Measurements from ENCODE around the gene GSG1L.

GSG1L gene

DNA sequence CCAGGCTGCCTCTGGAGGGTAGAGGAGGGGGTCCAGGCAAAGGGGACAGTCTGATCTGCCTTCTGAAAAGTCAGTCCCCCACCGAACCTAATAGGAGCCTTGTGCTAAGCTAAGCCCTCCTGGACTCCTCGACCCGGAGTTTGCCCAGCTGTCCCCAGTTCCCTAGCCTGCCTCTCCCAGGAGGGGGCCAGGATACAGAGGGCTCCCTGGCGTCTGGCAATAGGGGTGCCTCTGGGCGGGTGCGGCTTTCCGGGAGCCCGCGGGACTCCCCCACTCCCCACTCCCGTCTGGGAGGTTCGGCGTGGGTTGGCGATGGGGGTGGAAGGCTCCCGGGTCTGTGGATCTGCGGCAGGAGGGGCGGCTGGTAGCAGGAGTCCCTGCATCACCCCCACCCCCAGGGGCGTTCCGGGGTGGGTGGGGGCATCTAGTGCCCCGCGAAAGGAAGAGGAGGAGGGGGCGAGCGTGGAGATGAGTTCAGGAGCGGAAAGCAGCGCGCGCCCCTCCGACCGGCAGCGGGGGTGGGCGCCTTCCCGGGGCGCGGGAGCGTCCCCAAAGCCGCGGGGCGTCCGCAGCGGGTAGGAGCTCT lies 1.2 kb downstream of the GSG1L start:
- no peak for FAIRE-seq

DNA sequence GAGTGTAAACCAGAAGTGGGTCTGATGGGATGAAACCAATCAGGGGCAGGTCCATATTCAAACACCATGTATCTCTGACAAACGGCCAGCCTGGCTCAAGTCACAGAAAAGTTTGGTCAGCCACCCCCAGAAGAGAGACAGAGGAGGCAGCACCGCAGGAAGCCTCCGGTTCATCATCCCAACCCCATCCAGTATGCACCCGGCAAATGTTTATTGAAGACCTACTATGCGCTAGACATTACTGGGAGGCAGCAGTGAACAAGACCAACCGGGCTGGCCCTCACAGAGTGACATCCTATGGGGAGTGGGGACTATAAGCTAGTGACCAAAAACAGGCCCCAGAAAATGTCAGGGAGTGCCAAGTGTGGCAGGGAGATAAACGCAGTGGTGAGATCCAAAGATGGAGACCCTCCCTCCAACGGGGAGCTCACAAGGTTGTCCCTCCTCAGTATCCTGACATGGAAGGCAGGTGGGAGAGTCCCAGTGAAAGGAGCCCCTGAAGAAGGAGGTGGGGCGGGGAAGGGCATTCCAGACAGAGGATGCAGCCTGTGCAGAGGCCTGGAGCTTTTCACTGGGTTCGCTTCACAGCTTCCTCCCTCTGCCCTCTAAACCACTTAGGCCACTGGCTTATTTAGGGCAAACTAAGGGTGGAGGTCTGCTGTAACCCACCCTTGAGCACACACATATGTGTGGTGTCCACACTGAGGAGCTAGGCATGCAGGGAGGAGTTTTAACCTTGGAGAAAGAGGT lies 2.0 kb downstream of the GSG1L start:
- no peak for FAIRE-seq

DNA sequence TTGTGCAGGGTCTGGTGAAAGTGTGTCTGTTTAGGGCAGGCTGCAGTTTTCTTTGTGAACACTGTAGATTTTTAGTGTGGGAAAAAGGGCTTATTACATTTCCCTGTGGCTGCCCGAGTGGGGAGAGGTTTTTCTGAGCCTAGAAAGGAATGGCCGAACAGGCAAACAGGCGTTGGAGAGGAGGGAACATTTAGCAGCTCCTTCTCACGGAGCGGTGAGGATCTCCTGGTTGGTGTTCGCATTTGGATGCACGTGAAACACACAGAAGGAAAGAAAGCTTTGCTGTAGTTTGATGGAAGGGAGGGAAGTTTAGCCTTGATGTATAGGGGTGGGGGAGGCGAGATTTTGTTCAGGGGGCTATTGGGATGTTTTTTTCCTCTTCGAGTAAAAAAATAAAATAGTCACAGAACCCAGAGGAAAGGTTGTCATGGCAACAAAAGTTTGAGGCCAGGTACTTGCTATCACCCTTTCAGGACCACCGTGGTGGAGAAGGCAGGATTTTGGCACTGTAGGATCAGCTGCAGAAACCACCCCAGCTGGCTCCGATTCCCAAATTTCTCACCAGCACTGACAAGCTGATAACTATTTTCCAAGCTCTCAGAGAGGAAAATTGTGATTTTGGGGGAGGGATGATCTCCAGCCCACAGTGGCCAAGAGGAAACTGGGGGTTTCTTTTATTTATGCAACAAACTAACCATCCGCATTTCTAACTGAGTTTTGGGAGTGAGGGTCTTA lies 3.5 kb downstream of the GSG1L start:
- no peak for FAIRE-seq

DNA sequence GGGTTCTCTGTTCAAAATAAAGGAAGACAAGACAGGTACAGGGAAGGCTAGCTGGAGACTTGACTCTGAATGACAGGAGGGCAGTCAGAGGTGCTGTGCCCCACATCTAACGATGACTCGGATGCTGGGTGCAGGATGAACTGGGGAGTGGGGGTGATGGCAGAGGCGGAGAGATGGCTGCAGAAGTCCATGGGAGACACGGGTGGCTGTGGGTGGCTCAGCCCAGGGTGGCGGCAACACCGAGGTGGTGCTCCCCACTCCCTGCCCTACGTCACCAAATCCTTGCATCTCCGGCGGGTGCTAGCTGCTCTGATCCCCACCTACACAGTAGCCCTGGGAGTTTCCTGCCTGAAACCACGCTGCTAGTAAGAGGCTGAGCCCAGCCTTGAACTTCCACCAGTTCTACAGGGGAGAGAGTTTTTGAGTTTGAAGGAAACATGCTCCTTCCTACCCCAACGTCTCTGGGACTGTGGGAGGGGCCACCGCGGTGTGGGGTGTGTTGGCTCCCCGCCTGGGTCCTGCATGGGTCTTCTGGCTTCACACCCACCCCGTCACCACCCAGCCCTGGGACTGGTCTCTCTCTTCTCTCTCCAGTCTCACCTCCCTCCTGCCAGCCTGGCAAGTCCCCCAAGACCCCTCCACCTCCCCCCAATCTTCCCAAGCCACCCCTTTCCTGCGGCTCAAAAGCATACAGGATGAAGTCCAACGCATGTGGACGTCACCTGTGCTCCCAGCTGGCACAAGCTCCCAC lies 4.5 kb downstream of the GSG1L start:
- FAIRE-seq, result no peak

DNA sequence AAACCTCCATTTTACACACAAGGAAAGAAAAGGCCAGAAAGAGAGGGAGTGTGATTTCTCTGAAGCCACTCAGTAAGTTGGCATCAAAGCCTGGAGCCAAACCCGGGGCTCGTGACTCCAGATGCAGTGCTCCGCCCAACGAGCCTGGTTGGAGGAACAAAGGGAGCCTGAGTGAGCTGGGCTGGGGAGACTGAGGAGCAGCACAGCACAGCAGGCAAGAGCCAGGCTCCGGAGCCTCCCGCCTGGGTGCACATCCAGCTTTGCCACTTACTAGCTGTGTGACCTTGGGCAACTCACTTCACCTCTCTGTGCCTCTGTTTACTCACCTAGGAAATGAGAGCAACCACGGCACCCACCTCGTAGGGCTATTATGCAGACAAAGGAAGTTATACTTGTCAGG lies 5.6 kb downstream of the GSG1L start:
- FAIRE-seq, result no peak

DNA sequence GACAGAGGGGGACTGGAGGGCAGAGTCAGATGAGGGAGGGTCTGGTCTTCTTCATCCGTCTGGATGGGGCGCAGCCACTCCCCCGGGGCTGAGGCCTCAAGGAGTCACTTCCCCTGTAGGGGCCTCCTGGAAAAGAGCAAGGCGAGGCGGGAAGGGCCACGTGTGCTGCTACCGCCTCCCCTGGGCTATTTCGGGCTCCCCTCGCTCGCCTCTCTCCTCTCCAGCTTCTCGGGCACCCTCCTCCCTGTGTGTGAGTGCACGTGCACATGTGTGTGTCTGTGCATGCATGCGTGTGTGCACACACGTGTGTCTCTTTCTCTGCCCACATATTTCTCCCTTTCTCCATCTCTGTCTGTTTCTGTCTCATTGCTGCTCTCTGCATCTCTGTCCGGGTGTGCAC lies 10.1 kb downstream of the GSG1L start:
- no peak for FAIRE-seq

DNA sequence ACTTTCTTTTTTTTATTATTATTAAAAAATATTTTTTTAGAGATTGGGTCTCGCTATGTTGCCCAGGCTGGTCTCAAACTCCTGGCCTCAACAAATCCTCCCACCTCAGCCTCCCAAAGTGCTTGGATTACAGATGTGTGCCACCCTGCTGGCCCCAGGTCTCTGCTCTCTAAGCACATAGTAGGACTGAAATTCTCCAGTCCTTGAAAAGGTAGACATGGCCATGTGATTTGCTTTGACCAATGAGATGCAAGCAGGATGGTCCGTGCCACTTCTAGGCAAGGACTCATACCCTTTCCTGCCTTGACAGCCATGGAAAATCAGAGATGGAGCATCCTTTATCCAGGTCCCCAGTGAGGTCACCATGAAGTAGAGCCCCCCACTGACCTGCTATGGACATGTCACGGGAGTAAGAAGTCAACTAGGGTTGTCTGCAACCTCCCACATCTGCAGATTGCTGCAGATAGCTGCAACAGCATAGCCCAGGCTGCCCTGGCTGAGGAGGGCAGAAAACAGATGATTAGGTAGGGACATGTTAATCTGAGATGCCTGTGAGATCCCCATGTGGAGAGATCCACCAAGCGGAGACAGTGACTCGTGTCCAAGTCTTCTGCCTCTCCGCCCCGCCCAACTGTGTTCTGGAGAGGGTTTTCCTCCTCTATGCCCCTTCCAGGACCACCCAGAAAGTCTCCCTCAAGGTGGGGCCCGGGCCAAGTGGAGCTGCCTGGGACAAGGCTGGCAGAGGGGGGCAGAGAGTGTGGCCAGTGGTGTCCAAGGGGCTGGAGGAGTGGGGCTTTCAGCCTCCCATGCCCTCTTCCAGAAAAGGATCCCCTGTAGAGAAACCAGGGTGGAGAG lies 11.0 kb downstream of the GSG1L start:
- no peak for FAIRE-seq

DNA sequence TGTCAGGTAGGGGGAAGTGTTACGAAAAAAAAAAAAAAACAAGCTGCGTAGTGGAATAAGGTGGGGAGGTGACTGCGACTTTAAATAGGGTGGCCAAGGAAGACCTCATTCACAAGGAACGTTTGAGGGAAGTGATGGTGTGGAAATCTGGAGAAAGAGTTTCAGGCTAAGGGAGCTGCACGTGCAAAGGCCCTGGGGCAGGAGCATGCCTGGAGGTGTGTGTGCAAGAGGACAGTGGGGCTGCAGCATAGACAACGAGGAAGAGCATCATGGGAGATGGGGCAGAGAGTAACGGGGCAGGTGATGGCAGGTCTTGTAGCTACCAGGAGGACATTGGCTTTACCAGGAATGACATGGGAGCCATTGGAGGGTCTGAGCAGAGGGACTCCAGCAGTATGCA lies 12.0 kb downstream of the GSG1L start:
- no peak for FAIRE-seq

DNA sequence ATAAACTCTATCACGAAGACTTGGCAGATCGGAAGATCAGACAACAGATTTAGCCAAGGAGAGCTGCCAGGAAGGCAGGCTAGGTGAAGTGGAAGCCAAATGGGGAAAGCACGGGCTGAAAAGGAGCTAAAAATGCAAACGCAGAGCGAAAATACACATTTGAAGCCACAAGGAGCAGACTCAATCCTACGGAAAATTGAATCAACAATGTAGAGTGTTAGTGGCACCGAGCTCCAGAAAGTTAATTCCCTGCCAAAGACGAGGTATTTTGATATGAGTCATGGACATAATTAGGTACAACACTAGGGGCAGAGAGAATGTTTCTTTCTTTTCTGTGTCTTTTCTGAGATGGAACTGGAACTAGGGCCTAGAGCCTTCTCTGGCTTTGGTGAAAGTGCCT lies 20.7 kb downstream of the GSG1L start:
- FAIRE-seq, result no peak

DNA sequence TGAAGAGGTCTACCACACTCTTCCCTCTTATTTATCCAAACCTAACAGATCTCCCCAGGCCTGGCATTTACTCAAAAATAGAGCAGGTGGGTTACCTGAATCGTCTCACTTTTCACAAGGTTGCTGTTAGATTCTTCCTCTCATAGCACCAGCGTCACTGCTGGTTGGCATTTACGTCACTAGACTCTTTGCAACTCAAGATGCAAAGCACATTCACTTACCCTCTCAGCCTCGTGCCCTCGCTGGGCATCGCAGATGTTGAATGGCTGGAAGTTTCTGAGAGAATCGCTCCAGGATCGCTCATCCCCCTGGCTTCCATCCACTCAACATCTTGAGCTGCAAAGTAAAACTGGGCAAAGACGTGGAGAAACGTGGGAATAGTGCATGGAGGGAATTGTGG lies 21.9 kb downstream of the GSG1L start:
- FAIRE-seq, result no peak

DNA sequence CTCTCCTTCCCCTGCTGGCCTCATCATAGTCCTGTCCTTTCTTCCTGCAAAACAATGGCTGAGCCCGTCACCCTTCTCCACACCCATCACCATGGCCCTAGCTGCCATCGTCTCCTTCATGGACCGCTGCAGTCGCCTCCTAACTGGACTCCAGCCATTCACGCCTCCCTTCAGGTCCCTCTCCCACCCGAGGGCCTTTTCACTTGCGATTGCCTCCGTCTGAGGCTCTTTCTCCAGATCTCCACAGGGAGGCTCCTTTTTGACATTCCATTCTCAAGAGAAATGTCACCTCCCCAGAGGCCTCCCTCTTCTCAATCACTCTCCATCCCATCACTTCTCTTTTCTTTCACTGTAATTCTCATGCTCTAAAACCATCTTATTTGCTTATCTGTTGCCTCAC lies 23.5 kb downstream of the GSG1L start:
- FAIRE-seq, result no peak

DNA sequence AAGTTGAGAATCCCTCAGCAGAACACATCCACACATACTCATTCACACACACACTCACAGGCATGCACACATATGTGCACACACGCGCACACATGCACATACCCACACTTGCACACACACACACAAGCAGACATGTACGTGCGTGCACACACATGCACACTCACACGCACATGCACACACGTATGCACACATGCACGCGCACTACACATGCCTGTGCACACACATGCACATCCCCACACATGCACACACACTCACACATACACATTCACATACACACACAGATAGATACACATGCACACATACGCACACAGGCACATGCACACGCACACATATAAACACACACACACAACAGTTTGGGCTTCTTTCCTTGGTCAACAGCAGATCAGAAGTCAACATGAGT lies 24.0 kb downstream of the GSG1L start:
- no peak for FAIRE-seq

DNA sequence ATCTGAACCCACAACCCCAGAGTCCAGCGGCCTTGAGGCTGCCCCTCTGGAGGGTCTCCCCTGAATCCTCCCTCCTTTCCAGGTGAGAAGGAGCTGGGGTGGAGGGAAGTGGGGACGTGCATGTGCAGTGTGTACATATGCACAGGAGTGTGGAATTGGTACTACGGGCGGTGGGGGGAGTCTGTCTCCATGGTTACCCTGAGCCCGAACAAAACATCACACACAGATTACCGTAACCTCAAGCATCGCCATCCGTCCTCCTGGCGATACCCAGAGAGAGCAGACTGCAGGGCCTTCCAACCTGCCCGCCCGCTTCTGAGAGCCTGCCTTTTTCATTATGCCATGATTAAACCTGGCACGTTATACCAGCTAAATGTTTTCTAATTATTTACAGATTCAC lies 25.1 kb downstream of the GSG1L start:
- FAIRE-seq, result no peak

DNA sequence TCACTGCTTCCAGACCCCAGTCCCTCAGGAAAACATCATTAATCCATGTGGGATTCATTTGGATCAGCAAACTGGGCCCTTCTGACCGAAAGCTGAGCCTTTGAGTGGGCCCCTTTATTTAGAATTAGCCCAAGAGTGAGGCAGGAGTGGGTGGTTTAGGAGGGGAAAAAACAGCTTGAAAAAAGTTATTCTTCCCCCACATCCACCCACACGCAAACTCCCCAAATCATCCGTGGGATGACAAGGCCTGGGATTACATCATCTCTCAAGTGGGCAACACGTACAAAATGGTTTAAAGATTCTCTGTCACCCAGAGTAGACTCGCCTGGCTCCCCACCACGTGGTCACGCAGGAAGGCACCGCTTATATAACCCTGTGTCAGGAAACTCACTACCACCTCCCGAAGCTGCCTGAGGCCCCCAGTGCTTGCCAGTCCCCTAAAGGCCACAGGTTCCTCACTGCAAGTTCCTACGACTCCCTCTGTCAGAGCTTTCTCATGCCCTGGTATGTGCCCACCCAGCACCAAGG lies 27.6 kb downstream of the GSG1L start:
- FAIRE-seq, result no peak

DNA sequence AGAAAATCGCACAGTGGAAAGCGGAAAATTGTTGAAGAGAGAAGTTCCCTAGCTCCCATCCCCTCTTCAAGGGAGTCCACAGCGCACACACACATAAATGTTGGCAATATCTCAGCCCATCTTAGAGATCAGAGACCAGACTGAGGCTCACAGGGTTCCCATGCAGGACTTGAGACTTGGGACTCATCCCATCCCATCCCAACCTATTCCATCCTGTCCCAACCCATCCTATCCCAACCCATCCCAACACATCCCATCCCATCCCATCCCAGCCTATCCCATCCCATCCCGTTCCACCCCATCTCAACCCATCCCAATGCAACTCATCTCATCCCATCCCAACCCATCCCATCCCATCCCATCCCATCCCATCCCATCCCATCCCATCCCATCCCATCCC lies 29.6 kb downstream of the GSG1L start:
- no peak for FAIRE-seq

DNA sequence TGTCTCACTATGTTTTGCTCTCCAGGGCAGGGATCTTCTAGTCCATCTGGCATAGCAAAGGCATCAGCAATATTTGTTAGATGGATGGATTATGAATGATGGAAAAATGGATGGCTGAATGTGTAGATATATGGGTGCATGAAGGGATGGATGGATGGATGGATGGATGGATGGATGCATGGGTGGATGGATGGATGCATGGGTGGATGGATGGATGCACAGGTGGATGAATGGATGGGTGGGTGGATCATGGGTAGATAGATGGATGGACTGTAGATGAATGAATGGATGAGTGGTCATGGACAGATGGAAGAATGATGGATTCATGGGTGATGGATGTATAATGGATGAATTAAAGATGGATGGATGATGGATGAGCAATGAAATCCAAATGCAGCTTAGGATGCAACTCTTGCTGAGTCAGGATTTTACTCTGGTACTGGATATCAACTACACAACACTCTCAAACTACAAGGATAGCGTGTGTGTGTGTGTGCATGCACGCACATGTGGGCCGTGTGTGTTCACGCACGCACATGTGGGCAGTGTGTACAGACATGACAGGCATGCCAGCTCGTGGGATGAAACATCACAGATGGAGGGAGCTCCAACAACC lies 34.0 kb downstream of the GSG1L start:
- FAIRE-seq, result no peak

DNA sequence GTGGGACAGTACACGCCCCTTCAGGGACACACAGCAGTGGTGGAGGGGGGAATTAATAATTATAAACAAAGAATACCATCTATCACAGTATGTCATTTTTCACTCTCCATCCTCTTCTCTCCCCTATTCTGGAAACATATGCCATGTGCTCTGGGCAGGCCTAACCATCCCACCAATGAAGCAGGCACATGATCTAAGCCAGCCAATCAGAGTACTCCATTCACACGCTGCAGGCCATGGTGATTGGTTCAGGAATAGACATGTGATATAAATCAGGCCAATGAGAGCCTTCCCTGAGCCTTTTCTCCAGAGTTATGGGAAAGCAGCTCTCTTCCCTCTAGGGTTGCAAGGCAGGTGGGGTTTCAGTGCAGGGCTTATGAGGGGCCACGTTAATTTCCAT lies 36.5 kb downstream of the GSG1L start:
- FAIRE-seq, result no peak

DNA sequence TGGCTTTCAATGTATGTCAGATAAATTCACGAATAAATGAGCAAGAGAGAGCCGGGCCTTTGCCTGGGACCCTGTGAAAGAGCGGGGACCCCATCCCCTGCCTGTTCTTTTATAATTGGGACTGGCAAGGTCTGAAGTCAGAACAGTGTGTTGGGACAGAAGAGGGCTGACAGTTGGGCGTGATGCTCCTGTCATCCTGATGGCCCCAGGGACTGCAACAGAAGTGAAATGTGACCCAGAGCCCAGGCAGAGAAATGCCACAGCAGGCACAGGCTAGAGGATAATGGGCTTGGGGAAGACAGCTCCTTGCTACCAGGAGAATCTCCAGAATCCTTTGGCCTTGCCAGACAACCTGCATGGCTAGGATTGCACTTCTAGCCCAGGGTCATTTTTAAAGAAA lies 37.9 kb downstream of the GSG1L start:
- FAIRE-seq, result no peak

DNA sequence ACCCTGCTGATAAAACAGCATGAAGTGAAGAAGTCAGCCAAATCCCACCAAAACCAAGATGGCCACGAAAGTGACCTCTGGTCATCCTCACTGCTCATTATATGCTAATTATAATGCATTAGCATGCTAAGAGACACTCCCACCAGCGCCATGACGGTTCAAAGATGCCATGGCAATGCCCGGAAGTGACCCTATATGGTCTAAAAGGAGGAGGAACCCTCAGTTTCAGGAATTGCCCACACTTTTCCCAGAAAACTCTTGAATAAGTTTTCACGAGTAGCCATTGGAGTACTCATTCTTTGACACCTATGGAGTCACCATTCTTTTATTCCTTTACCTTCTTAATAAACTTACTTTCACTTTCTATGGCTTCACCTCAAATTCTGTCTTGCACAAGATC lies 44.3 kb downstream of the GSG1L start:
- no peak for FAIRE-seq

DNA sequence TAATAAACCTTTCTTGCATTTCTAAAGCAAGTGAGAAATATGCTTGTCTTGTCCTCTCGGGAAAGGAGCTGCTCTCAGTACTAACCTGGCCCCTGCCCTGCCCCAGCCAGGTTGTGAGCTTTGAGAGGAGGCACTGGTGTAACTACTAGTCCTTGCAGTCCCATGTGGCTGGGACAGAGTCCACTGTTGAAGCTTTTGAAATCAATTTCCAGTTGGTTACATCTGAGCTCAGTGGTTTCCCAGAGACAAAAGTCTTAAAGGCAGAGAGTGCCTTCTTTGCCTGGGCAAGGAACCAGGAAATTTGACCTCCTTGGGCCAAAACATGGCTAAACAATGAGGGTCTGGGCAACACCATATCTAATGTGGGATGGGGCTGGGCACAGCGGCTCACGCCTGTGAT lies 48.7 kb downstream of the GSG1L start:
- no peak for FAIRE-seq

DNA sequence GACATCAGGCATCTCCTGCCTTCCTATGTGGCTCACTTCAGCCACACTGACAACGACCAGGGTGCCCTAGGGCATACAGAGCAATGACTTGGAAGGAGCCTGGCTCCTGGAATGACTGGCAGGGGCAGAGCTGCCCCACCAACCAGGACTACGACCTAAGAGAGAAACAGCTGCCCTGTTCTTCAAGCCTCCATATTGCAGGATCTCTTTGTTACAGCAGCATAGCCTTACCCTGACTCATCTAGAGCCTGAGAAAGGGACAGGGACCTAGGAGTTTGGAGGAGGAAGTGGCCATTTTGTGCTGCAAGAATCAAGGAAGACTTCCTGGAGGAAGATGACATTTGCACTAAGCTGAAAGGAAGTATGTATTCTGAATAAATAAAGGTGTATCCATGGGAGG lies 49.6 kb downstream of the GSG1L start:
- no peak for FAIRE-seq

DNA sequence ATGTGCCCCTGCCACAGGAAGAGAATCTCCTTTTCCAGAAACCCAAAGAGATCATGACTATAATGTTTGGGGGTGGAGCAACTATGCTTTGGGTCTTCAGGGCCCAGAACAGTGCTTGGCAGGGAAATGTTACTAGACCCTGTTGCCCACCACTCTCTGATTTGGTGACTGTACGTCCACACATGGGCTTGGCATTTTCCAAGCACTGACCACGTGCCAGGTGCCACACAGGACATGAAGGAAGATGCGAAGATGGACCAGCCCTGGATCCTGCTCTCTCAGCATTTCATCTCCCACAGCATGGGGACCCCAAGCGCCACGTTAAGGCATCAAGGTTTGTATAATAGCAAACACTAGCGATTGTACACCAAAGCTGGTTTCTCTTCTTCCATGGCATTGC lies 50.1 kb downstream of the GSG1L start:
- no peak for FAIRE-seq
